ENCODE measurements around the gene PAMR1.

The PAMR1 gene

DNA sequence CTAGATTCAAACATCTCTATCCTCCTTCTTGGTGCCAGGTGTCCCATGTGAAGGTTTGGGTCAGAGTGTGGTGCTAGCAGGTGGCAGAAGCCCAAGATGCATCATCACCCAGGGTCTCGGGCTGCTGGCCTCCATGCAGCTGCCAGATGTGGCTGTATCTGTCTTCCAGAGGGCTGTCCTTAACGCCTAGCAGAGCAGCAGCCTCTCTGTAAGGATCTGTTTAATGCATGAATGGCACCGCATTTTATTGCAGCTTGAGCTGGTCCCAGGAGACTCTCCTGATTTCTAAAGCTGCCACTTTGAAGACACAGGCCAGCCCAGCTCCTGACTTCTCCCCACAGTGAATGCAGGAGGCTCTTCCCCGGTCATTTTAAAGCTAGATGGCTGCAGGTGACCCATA is 132.3 kb downstream of the PAMR1 start:
- DNase-seq: no peak

DNA sequence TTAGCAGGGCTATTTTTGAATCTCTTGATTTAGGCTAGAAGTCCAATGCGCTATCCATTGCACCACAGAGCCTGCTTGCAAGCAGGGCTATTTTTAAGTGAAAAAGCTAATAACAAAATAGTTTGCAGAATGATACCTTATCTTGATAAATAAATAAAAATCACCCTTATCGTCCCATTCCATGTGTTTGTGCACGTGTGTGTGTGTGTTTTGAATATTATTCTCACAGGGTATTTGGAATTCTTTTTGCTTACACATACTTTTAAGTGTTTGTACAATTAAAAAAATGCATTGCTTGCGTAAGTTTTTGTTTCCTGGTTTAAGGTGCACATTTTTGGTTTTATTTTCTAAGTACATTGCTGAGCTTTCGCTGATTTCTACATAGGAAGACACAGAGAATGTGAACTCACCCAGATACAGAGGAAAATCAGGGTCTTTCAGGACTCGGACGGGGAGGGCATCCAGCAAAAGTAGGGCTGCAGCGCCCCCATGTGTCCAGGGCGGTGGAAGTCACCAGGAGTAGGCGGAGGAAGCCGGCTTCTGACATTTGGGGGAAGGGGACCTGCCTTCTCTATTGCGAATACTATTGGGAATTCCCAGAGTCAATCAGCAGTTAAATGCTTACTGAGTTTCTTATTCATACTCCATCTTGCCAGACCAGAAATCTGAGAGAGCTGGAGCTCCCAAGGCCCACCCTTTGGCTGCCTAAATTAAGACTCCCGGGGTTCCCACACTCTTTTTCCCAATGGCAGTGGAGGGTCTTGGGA is 133.3 kb downstream of the PAMR1 start:
- peak; percentile 95 to 99 for DNase-seq

DNA sequence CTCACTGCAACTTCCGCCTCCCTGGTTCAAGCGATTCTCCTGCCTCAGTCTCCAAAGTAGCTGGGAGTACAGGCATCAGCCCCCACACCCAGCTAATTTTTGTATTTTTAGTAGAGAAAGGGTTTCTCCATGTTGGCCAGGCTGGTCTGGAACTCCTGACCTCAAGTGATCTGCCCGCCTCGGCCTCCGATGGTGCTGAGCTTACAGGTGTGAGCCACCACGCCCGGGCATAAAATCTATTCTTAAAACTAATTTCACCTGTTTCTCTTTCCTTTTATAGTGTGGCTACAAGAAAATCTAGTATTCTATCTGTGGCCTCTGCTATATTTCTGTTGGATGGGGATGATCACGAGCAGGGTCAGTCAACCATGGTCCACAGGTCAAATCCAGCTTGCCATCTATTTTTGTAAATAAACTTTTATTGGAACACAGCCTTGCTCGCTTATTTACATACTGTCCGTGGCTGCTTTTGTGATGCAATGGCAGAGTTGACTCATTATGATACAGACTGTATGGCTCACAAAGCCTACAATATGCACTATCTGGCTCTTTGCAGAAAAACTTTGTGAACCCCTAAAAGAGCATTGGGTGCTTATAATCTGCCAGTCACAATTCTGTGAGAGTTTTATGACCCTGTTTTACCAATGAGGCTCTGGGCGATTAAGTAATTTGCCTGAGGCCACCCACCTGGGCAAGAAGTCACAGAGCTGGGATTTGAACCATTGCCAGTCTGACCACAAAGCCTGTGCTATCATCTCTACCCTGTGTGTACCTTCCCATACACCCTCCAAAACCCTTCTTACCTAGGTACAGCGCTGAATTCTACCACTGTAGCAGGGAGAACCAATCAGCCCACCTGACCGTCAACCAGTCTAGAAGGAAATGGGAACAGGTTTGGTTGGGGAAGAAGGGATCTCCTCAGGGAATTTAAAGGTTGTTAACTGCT is 134.4 kb downstream of the PAMR1 start:
- peak; percentile 92 to 93 for DNase-seq

DNA sequence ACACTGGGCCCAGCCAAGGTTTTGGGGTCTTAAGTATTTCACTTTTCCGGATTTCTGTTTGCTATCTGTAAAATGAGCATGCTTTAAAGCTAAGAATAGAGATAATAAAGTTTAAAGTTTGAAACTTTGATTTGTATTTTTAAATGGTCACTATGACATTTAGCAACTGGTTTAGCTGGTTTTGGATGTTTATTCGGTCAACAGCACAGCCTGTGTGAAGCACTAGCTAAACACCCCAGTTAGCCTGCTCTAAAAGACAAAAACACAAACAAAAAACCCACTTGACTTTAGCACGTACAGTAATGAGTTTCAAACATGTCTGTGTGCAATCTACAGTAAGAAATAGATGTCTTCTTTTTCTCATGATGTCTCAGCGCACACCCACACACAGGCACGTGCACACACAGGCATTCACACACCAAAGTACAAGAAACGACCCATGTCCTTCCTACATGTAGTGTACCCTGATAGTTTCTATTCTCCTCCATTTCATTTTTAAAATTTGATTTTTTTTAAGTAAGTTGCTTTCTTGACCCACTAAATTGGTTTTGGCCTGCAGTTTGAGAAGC is 135.4 kb downstream of the PAMR1 start:
- peak; percentile 51 to 81 for DNase-seq

DNA sequence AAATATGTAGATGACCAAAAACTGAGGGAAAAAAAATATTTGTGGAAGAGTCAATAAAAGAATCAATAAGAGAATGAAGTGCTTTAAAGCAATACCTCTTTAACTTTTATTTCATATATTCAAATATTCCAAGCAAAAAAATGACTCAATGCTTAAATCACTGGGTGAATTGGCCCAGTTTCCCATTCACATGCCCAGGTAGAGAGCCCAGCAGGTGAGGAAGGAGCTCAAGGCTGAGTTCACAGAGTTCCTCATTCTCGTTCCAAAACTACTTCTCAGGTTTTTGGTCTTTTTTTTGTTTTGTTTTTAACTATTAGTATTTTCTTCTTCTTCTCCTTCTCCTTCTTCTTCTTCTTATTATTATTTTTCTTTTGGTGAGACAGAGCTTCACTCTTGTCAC is 136.3 kb downstream of the PAMR1 start:
- no peak for DNase-seq

DNA sequence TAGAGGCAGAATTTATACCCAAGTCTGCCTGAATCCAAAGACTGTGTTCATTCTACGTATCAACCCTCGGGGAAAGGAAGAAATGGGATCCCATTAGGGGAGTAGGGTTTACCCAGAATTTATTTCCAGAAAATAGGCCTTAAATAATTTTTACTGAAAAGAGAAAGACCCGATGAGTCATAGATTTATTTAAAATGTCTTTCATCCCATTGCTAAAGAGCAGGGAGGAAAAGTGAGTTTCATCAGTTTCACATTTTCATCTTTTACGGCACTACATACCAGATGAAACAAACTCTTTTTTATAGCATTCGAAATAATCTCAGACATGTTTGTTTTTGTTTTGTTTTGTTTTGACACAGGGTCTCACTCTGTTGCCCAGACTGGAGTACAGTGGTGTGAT is 137.4 kb downstream of the PAMR1 start:
- DNase-seq: peak; percentile 26 to 28

DNA sequence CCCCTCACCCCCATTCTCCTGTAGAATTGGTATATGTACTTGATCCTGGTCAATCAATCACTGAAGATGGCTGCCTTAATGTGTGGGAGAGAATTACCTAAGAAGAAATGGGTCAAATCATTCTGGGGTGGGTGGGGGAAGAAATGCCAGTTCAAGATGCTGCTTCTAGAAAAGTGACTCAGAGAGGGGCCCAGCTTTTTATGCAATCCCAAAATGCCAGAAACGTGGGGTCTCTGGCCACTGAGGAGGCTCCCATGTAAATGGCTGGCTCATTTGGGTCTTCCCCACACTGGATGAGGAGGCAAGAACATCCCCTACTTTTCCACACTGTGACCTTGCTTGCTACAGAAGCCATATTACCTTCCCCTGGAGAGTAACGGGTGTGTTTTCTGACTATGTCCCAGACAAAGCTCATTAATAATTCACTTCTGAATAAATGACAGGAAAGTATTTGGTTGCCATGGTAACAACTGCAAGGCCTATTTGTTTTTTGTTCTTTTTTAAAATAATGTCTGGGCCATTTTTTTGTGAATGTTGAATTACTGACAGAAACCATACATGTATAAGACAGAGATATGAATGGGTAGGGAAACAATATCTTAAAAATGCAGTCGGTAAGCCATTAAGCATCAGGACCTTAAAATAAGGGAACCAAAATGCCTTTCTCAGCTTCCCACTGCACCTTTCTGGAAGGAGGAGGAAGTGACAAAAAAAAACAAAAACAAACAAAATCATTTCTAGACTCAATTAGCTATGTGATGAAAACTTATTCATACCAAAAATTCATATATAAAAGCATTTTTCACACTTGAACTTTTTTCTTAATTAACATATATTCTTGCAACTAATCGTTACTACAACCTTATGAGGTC is 138.1 kb downstream of the PAMR1 start:
- peak; percentile 20 to 80 for DNase-seq

DNA sequence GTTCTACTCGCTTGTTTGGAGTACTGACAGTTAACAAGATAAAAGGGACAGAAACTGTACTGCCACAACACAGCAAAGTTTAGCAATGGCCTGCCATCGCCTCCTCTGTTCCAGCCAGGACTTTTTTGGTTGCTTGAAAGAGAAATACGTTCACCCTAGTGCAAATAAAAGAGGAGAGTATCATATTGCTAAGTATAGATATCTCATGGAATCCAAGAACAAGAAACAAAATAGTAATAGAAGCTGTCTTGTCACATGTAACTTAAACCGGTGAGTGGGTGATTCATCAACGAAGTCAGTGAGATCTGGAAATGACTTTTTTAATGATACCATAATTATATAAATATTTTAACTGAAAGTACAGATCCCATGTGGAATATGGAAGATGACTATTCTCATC is 141.5 kb downstream of the PAMR1 start:
- DNase-seq: no peak
